ENCODE results near the gene BEX3.

- no peak for TF ChIP-seq POLR2A (IDR thresholded peaks at IDR 0.05)
- TF ChIP-seq CTCF (IDR thresholded peaks at IDR 0.05), result no peak
These were observed 39.2 kb downstream of the BEX3 start for GRCh38 chrX:103415528-103415927.
